Measurements from ENCODE around the gene TES.

TES gene

DNA sequence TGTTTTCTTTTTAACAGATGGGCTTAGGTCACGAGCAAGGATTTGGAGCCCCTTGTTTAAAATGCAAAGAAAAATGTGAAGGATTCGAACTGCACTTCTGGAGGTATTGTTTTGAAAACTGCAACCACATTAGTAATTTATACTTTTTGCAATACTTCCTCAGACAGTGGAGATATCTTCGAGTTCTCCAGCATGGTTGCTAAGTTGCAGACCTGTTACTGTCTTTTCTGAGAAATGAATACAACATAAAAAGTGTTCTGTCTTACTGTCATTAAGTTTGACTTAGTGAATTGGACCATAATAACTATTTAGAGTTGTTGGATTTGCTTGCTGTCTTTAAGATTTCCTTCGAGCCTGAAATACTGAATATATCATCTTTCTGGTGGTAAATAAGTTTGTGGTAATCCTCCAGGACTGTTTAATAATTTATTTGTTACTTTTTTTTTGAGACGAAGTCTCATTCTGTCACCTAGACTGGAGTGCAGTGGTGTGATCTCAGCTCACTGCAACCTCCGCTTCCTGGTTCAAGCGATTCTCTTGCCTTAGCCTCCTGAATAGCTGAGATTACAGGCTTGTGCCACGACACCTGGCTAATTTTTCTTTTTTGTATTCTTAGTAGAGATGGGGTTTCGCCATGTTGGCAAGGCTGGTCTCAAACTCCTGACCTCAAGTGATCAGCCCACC, 24.3 kb downstream of the TES start:
- no peak for DNase-seq (ENCODE audit: low spot score)
- in situ Hi-C loops (cut with MboI; ENCODE audit: low pct_unique_long_range_greater_than_20kb, low sequenced_read_pairs, unreplicated experiment) = loop anchor here (5.0 to 25.0 kb wide), 2 partner anchors 57 to 97 kb away; no protein-coding TSS in a partner anchor
- TF ChIP-seq, protein P1, sequence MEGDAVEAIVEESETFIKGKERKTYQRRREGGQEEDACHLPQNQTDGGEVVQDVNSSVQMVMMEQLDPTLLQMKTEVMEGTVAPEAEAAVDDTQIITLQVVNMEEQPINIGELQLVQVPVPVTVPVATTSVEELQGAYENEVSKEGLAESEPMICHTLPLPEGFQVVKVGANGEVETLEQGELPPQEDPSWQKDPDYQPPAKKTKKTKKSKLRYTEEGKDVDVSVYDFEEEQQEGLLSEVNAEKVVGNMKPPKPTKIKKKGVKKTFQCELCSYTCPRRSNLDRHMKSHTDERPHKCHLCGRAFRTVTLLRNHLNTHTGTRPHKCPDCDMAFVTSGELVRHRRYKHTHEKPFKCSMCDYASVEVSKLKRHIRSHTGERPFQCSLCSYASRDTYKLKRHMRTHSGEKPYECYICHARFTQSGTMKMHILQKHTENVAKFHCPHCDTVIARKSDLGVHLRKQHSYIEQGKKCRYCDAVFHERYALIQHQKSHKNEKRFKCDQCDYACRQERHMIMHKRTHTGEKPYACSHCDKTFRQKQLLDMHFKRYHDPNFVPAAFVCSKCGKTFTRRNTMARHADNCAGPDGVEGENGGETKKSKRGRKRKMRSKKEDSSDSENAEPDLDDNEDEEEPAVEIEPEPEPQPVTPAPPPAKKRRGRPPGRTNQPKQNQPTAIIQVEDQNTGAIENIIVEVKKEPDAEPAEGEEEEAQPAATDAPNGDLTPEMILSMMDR (IDR thresholded peaks at IDR 0.05; ENCODE audit: extremely low read depth, insufficient read depth, missing control alignments) = no peak

DNA sequence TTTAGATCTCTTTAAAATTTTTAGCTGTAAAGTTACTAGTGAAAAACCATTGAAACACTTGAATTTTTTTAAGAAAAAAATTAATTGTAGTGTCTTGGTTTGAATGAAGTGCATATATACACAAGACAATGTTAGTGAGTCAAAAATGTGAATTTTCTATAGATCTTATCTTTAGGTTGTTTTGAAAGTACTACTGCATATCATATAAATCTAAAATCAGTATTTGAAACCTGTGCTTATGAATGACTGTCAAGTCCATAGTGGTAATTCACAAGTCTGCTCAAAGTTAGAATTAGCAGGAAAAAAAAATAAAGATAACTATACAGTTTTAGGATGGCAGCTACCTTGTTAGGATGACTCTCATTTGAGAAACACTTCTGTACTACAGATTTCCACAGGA, 25.0 kb downstream of the TES start:
- no peak for DNase-seq (ENCODE audit: low spot score)
- in situ Hi-C loops (cut with MboI; ENCODE audit: low pct_unique_long_range_greater_than_20kb, low sequenced_read_pairs, unreplicated experiment) = loop anchor here (5.0 to 25.0 kb wide), 2 partner anchors 58 to 98 kb away; no protein-coding TSS in a partner anchor
- TF ChIP-seq, protein P1 (IDR thresholded peaks at IDR 0.05; ENCODE audit: extremely low read depth, insufficient read depth, missing control alignments) = no peak

DNA sequence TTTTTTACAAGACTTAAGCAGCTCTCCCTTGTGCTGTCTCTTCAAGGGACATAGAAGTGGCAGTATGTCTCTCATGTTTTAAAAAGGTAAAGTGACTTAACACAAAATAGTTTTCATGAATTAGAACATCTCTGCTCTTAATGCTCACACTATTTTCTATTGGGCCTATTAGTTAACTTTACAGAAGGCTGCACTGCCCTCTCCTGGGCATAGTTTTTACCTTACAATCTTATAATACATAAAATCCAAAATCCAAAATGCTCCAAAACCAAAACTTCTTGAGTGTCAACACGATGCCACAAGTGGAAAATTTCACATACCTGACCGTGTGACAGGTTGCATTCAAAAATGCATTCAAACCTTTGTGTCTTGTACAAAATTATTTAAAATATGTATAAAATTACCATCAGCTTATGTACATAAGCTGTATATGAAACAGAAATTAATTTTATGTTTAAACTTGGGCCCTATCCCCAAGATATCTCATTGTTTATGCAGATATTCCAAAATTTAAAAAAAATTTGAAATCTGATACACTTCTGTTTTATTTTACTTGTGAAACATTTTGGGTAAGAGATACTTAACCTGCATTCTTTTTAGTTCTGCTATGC, 25.8 kb downstream of the TES start:
- TF ChIP-seq, protein P1 (IDR thresholded peaks at IDR 0.05; ENCODE audit: extremely low read depth, insufficient read depth, missing control alignments) = peak; percentile 47
- in situ Hi-C loops (cut with MboI; ENCODE audit: low pct_unique_long_range_greater_than_20kb, low sequenced_read_pairs, unreplicated experiment) = loop anchor here (5.0 to 25.0 kb wide), 2 partner anchors 59 to 99 kb away; no protein-coding TSS in a partner anchor
- DNase-seq (ENCODE audit: low spot score) = peak; percentile 27

DNA sequence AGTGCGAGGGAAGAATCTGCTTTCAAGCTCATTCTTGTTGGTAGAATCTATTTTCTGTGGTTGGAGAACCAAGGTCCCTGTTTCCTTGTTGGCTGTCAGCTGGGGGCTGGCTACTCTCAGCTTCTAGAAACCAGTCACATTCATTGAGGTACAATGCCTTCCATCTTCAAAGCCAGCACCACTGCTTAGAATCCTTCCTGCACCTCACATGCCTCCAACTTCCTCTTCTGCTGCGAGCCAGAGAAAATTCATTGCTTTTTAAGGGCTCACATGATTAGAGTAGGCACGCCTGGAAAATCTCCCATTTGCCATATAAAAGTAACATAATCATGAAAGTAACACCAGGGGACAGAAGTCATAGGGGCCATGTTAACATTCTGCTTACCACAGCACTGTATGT, 28.7 kb downstream of the TES start:
- TF ChIP-seq, protein P1 (IDR thresholded peaks at IDR 0.05; ENCODE audit: extremely low read depth, insufficient read depth, missing control alignments) = no peak
- DNase-seq (ENCODE audit: low spot score) = no peak
- in situ Hi-C loops (cut with MboI; ENCODE audit: low pct_unique_long_range_greater_than_20kb, low sequenced_read_pairs, unreplicated experiment) = loop anchor here (5.0 to 25.0 kb wide), 2 partner anchors 62 to 102 kb away; no protein-coding TSS in a partner anchor

DNA sequence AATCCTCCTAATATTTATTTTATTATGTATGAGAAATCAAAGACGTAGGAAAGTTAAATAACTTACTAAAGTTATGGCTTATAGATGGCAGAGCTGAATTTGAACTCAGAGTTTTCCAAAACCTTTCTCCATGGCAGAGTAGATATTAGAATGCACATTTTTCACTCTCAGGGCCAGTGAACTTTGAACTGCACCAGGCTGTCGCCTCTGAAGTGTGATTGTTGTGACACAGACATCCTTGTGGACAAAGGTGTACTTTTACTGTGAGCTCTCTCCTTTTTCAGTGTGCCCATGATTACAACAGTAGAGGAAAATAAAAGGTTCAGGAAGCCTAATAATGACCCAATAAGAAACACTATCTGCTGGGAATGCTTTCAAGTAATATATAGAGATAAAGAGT, 29.1 kb downstream of the TES start:
- in situ Hi-C loops (cut with MboI; ENCODE audit: low pct_unique_long_range_greater_than_20kb, low sequenced_read_pairs, unreplicated experiment) = loop anchor here (5.0 to 25.0 kb wide), 2 partner anchors 62 to 102 kb away; no protein-coding TSS in a partner anchor
- TF ChIP-seq, protein P1 (IDR thresholded peaks at IDR 0.05; ENCODE audit: extremely low read depth, insufficient read depth, missing control alignments) = no peak
- DNase-seq (ENCODE audit: low spot score) = no peak

DNA sequence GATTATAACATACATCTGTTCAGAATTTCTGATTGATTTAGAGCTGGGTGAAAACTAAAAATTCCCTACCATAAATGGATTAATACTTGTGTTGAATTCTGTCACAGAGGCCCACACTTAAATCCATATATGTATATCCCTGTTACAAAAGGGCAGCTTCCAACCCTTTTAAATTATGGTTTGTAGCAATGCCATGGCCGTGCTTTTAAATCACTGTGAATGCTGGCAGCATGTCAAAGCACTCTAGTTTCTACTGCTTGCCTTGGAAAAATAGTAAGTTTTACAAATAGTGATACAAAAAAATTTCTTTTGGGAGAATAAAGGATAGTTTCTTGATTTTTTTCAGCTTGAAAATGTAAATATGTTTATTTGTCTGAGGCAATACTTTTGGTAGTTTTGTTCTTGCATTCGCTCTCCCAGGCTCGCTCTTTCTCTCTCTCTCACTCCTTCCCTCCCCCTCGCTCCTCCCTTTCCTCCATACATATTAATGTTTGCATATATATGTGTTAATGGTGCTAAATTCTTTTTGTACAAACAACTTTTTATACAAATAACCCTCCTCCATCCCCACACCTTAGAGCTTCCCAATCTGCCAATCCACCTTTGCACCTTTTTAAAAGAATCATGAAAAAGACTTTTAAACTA, 29.8 kb downstream of the TES start:
- in situ Hi-C loops (cut with MboI; ENCODE audit: low pct_unique_long_range_greater_than_20kb, low sequenced_read_pairs, unreplicated experiment) = loop anchor here (25.0 kb wide), 1 partner anchor 103 kb away; no protein-coding TSS in a partner anchor
- TF ChIP-seq, protein P1 (IDR thresholded peaks at IDR 0.05; ENCODE audit: extremely low read depth, insufficient read depth, missing control alignments) = no peak
- DNase-seq (ENCODE audit: low spot score) = no peak
